Cardiac fibroblast (primary cell): ENCODE results near the gene PPM1H.
A peak's percentile ranks its signal among the peaks of the same experiment; 100 is the strongest.
"Not testable (repeated sequence)": the region's sequence is repeated elsewhere in the genome, so short reads cannot be mapped to it uniquely, and the experiment has no call there.

Experiments used
- DNase-seq, 2 donors: peaks; one replicate each; pipeline versions ENCODE4 v3.0.0 to v3.0.0-alpha.2; 2010; ENCODE audit warnings: low read depth in 2 of 2
- H3K4me3 ChIP-seq, 2 donors: replicated peaks in 1 of 2; 1 replicate in 1 of 2; 2 replicates in 1 of 2; pipeline ENCODE4 v1.5.1; 2011; ENCODE audit warnings: low read depth in 2 of 2, low read length in 2 of 2, mild to moderate bottlenecking in 2 of 2, moderate library complexity in 1 of 2
- CTCF ChIP-seq: IDR thresholded peaks from one replicate; pipeline ENCODE4 v1.5.1; 2011; ENCODE audit warnings: low read depth, mild to moderate bottlenecking, low read length, inconsistent platforms

PPM1H gene

GRCh38 chr12:62677355-62677754 lies 257.6 kb downstream of the PPM1H start:
- no peak for DNase-seq
- no peak overlapping the region for H3K4me3 ChIP-seq
- TF ChIP-seq CTCF: no peak

- no peak for DNase-seq
- TF ChIP-seq CTCF: no peak
- no peak overlapping the region for H3K4me3 ChIP-seq
Measured at GRCh38 chr12:62676521-62677307, 258.2 kb downstream of the PPM1H start.

DNA sequence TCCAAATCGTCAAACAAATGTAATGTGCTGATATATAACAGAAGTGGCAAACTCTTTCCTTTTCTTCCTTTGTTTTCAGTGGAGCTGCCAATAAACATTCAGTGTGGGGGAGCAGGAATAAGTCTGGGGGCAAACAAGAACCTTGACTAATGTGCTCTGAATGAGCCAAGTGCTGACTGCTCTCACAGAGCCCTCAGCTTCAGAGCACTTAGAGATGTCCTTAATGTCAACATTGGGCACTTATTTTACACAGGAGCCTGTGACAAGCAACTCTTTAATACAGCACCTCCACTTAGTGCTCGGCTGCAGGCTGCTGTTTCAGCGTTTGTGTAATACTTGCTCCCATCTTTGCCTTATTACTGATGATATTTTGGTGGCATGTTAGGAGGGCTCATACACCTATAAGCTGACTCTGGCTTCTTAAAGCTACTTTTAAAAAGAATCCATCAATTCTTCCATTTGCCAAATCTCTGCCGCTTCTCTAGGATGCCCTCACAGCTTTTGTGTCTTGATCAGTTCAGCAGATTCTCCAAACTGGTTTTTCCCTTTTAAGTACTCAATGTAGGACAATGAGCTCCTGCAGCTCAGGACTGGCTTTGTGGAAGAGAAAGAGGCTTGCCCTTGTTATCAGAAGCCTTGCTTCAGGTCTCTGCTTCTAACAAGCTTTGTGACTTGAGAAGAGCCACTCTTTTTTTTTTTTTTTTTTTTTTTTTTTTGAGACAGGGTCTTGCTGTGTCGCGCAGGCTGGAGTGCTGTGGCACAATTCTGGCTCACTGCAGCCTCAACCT lies 261.7 kb downstream of the PPM1H start:
- DNase-seq: no peak
- TF ChIP-seq CTCF: no peak
- no peak overlapping the region for H3K4me3 ChIP-seq

DNA sequence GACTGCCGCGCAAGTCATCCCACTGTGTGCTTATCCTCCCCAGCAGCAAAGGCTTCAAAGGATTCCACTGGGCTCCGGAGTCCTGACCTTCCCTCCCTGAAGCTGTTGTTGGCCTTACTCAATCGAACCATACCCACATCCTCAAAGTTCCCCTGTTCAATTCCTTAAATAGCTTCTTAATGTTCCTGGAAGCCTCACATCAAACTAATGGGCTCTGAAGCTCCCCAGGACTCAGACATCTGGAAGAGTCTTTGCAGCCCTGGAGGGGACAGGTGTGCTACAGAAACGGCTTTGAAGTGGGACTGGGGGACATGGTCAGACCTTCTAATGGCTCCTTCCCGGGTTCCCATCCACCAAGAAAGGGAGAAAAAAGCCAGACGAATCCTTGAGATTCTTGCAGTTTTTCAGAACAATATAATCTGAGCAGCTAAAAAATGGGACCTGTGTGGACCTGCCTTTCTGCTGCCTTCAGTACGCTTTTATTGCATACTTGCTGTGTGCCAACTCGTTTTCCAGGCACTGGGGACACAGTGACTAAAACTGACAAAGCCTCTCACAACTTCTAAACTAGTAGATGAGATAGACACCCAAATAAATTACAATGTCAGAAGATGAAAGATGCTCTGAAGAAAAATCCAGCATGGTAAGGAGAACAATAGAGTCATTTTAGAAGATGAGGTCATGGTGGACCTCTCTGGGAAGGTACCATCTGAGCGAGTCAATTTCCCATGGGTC lies 263.8 kb downstream of the PPM1H start:
- no peak overlapping the region for H3K4me3 ChIP-seq
- DNase-seq: no peak
- no peak for TF ChIP-seq CTCF

- DNase-seq: no peak
- no peak overlapping the region for H3K4me3 ChIP-seq
- no peak for TF ChIP-seq CTCF
Measured at GRCh38 chr12:62668782-62669181, 266.2 kb downstream of the PPM1H start.

GRCh38 chr12:62664951-62665350 lies 270.0 kb downstream of the PPM1H start:
- DNase-seq, H3K4me3 ChIP-seq: not testable (repeated sequence)

- no peak for TF ChIP-seq CTCF
- no peak overlapping the region for H3K4me3 ChIP-seq
- peak; percentile 76 to 89 for DNase-seq
Measured at GRCh38 chr12:62660756-62661155, 274.2 kb downstream of the PPM1H start.
